T-helper 9 cell (primary cell): ENCODE data around the gene GHRHR.

Experiments used
- DNase-seq: peaks from one replicate; pipeline ENCODE4 v3.0.0-alpha.2; 2020

GHRHR gene

GRCh38 chr7:30986331-30986730 lies 22.6 kb downstream of the GHRHR start:
- no peak for DNase-seq

- no peak for DNase-seq
These were observed 23.0 kb downstream of the GHRHR start for GRCh38 chr7:30986738-30987137.

GRCh38 chr7:30987178-30987577 lies 23.4 kb downstream of the GHRHR start:
- no peak for DNase-seq

- no peak for DNase-seq
These were observed 24.2 kb downstream of the GHRHR start for GRCh38 chr7:30987936-30988335.

GRCh38 chr7:30988351-30989005 lies 24.7 kb downstream of the GHRHR start:
- DNase-seq: no peak

- DNase-seq: no peak
These were observed 25.5 kb downstream of the GHRHR start for GRCh38 chr7:30989008-30989823.

- DNase-seq: no peak
These were observed 26.3 kb downstream of the GHRHR start for GRCh38 chr7:30989824-30990672.

GRCh38 chr7:30990673-30991170 lies 27.0 kb downstream of the GHRHR start:
- no peak for DNase-seq

GRCh38 chr7:30992414-30992813 lies 28.7 kb downstream of the GHRHR start:
- DNase-seq: no peak

GRCh38 chr7:30994206-30995100 lies 30.7 kb downstream of the GHRHR start:
- DNase-seq: no peak

GRCh38 chr7:30995536-30995935 lies 31.8 kb downstream of the GHRHR start:
- no peak for DNase-seq

GRCh38 chr7:30996256-30996655 lies 32.5 kb downstream of the GHRHR start:
- DNase-seq: no peak

GRCh38 chr7:30996883-30997282 lies 33.1 kb downstream of the GHRHR start:
- no peak for DNase-seq

GRCh38 chr7:30997316-30997715 lies 33.6 kb downstream of the GHRHR start:
- DNase-seq: no peak

GRCh38 chr7:30998180-30998579 lies 34.4 kb downstream of the GHRHR start:
- DNase-seq: no peak

- DNase-seq: no peak
These were observed 36.5 kb downstream of the GHRHR start for GRCh38 chr7:31000161-31000693.

GRCh38 chr7:31000779-31001178 lies 37.0 kb downstream of the GHRHR start:
- DNase-seq: no peak

GRCh38 chr7:31002256-31002655 lies 38.5 kb downstream of the GHRHR start:
- no peak for DNase-seq

- no peak for DNase-seq
These were observed 39.3 kb downstream of the GHRHR start for GRCh38 chr7:31003097-31003496.

- DNase-seq: no peak
These were observed 40.0 kb downstream of the GHRHR start for GRCh38 chr7:31003721-31004120.

GRCh38 chr7:31004393-31004792 lies 40.6 kb downstream of the GHRHR start:
- DNase-seq: no peak

GRCh38 chr7:31006857-31007256 lies 43.1 kb downstream of the GHRHR start:
- no peak for DNase-seq
